HG02943 (cell line): ENCODE results near the gene CACNA2D3.

Source experiments
- ATAC-seq: cut with Tn5 transposase; IDR thresholded peaks from one replicate; pipeline ENCODE4 v1.9.1; 2021; ENCODE audit warnings: mild to moderate bottlenecking, low read depth, moderate library complexity; ENCODE audit not compliant: unreplicated experiment

The CACNA2D3 gene

GRCh38 chr3:54261141-54261540, 138.8 kb downstream of the CACNA2D3 start:
- ATAC-seq = no peak

DNA sequence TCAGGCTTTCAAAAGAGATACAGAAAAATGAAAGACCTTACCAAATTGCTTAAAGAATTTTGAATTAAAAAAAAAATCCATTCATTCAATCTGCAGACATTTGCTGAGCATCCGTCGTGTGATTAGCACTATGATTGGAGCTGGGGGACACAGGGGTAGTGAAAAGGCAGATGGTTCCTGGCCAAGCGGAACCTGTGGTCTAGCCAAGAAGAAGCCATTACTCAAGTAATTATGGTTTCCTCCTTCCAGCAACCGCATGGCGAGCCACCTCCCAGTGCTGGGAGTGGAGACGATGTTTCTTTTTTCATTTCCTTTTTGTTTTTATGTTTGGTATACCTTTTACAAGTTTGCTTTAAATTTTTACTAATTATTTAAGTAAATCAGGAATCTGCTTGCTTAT, 140.2 kb downstream of the CACNA2D3 start:
- no peak for ATAC-seq

GRCh38 chr3:54262946-54263345, 140.6 kb downstream of the CACNA2D3 start:
- ATAC-seq = no peak

DNA sequence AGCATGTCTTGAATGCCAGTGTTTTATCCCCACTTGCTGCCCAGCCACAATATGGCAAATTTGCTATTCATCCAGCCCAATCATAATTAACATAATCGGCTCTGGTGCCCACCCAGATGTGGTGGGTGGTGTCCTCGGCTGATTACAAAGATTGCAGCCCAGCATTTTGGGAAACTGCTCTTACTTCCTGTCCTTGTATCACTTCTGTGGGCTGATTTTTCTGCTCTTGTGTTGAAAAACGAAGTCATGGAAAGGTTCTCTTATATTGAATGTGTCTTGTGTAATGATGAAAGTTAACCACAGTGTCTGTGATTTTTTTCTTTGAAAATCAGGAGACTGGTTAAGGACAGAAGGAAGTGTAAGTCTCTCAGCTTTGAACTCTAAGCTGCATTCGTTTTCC, 141.7 kb downstream of the CACNA2D3 start:
- no peak for ATAC-seq

DNA sequence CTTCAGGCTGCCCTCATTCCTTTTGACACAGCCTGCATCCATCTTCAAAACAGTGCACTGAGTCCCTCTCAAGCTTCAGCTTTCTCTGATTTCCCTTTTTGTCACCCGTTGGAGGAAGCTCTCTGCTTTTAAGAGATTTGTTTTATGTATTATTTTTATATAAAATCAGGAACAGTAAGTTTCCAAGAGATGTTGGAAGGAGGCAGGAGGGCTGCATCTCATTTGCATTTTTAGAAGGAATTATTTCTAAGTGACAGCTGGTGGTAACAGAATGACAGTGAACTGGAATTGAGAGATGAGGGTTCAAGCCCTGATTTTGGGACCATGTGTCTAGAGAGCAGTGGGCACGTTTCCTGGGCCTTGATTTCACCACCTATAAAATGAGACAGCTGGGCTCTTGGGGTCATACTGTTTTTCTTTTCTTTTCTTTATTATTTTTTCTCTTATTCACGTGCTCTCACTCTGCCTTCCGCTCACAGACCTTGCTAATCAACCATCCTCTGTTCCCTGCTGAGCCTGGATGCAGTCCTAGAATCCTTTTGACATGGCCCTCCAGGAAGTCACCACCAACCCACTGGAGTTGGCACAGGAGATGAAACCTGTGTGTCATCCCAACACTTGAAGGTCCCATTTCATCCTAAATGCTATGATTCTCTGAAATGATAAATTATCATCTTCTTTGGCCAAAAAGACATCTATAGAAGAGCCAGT, 148.6 kb downstream of the CACNA2D3 start:
- no peak for ATAC-seq

DNA sequence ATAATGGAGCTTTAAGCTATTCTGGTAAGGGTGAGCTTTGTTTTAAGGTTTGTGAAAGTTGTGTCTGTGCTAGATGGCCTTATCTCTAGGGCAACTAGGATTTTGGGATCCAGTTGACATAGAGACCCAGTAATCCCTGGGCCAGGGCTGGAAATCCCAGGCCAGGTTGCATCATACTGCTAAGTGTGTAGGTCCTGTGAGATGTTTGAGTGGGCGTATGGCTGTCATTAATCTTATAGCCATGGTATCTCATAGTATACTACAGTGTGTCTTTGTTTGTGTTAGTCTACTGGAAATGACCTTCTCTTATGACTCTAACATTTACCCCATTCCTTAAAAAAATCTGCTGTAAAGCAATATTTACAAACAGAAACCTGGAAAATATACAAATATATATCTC, 151.4 kb downstream of the CACNA2D3 start:
- ATAC-seq = no peak

- ATAC-seq = no peak
Measured at GRCh38 chr3:54274607-54275006, 152.3 kb downstream of the CACNA2D3 start.

DNA sequence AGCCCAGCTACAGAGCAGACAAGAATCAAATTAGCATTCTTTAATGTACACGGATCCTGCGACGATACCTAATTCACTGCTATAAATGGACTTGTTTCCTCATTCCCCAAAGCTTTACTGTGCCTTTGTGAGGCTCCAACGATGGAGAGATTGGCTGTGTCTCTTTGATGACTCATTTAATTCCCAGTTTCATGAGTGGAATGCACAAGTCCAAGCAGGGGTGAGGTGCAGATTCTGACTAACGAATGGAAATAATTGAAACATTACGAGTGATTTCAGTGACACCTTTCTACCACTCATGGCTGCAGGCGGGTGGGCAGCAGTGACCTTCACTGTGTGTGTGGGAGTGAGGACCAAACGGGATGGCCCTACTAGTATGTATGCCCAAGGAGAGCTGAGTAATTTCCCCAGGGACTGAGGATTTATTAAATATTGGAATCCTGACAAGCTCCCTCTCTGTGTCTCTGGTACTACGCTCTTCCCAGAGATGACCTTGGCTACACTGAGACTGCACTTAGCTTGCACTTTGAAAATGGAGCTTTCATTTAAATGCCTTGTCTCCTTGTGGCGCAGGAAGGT, 156.7 kb downstream of the CACNA2D3 start:
- no peak for ATAC-seq

GRCh38 chr3:54283470-54283869, 161.1 kb downstream of the CACNA2D3 start:
- no peak for ATAC-seq

DNA sequence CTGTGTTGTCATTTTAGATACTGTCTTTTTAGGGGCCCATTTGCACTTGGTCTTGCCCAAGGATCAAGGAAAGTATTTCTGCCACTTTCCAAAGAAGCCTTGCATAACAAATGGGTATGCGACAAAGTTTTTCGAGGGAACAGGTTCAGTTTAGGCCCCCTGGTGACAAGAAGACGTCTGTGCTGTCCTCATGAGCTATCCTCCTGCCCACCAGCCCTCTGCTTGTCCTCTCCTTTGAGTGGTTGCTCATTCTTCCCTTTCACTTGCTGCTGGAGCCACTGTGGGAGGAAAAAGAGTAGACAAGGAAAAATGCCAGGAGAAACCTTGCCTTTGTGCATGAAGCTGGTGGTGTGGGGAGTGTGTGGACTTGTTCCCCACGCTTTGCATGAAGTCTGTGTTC, 171.9 kb downstream of the CACNA2D3 start:
- no peak for ATAC-seq

DNA sequence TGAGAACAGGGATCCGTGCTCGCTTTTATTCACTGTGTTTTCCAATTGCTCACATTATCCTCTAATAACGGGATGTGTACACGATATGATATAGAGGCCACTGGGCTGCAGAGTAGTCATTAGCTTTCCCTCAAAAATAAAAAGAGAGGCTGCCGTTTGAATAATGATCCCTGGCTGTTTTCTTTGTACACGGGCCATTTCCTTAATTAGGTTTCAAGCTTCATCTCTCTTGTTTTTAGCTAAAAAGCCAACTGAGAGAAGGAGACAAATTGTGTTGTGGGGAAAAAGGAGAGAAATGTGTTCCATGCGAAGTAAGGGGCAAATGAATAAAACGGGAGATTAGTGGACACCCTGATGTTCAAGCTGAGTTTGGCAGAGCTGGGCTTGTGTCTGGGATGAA, 174.2 kb downstream of the CACNA2D3 start:
- ATAC-seq = no peak

- ATAC-seq = no peak
Measured at GRCh38 chr3:54299169-54299935, 177.0 kb downstream of the CACNA2D3 start.

- ATAC-seq = no peak
Measured at GRCh38 chr3:54303517-54304375, 181.4 kb downstream of the CACNA2D3 start.

DNA sequence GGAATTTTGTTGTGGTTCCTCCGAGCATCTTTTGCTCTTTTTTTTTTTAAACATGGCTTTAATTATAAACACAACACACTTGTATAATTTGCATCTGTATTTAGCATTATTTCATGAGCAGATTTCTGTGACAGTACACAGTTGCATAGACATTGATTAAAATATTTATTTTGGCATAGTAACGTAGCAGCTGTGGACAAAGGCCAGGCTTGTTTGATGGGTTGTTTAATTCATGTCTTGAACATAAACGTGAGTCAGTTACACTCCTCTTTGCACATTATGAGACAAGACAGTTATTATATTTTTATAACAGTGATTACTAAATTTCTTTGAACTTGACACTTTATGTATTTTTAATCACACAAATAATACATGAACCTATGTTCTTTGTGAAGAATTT, 182.5 kb downstream of the CACNA2D3 start:
- no peak for ATAC-seq

DNA sequence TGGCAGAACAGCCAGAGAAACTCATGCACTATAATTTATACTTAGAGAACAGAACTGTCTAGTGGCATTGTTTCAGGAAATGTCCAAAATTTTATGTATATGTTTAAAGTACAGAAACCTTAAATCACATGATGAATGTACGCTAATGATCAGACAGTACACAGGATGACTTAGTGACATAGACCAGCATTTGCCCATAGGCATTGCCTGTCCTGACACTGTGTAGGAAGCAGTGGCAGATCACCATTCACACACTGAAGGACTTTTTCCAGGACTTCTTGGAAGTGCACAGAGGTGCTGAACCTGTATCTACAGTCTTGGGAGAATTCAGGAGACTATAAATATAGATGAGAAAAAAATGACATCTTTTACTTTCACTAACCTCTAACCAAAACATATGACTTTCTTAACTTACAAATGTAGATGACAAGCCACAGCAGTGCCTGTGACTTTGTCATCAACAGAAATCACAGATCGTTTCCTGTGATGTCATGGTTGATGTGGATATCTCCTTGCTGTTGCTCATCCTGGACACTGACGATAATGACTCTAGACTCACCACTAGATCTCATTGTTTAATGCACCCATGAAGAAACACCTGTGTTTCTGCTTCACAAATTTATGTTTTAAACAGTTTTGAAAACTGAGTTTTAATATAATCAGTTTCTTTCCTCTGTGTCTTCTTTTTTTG, 183.2 kb downstream of the CACNA2D3 start:
- no peak for ATAC-seq

DNA sequence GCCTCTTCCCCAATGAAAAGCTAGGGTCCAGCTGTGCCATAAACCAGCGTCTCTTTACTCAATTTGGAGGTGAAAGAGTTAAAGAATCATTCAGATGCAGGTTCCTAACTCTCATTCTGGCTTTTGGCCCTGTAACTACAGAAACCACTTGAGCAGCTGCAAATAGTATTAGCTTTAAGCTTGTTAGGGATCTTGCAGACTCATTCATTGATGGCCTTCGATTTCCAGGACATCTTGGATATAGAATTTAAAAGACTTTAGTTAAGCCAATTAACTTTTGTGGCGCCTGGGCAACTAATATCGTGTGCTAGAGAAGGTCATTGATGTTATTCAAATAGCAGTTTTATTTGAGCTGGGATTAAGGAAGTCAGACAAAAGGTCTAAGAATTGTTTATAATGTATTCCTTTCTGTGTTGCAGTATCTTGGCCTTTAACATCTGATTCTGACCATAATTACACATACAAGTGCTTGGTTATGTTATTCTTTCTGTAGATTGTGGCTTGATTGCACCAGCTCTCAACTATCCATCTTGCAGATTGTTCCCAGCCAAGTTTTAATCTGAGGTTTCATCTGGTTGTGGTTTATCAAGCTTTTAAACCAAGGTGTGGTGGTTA, 185.3 kb downstream of the CACNA2D3 start:
- no peak for ATAC-seq

DNA sequence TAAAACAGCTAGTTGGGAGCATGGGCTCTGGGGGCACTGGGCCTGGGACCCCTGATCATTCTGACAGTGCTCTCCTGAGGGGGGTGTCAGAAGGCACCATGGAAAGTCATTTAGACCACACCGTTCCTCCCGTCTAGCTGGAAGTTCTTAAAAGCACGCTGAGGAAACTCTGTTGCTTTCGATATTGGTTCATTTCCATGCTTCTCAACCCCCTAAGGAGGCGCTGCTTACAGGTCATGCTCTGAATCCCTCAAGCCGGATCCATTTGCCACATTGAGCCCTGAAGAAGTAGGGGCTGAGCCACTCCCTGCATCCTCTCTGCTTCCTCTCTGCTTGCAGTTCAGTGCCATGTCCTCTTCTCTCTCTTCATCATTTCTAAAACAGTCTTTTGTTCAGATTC, 187.2 kb downstream of the CACNA2D3 start:
- ATAC-seq = no peak

GRCh38 chr3:54311211-54311747, 188.9 kb downstream of the CACNA2D3 start:
- ATAC-seq = no peak

GRCh38 chr3:54312156-54312899, 190.0 kb downstream of the CACNA2D3 start:
- no peak for ATAC-seq
